GM04504 (cell line): ENCODE results near the gene FOXP1.

Experiments used
- DNase-seq: peaks from one replicate; pipeline ENCODE4 v3.0.0-alpha.2; 2012; ENCODE audit warnings: low read depth

The FOXP1 gene

GRCh38 chr3:70905491-70905890 lies 678.0 kb downstream of the FOXP1 start:
- no peak for DNase-seq
